ENCODE data around the gene PRDM8.
A peak's percentile ranks its signal among the peaks of the same experiment; 100 is the strongest.

Gene PRDM8

DNA sequence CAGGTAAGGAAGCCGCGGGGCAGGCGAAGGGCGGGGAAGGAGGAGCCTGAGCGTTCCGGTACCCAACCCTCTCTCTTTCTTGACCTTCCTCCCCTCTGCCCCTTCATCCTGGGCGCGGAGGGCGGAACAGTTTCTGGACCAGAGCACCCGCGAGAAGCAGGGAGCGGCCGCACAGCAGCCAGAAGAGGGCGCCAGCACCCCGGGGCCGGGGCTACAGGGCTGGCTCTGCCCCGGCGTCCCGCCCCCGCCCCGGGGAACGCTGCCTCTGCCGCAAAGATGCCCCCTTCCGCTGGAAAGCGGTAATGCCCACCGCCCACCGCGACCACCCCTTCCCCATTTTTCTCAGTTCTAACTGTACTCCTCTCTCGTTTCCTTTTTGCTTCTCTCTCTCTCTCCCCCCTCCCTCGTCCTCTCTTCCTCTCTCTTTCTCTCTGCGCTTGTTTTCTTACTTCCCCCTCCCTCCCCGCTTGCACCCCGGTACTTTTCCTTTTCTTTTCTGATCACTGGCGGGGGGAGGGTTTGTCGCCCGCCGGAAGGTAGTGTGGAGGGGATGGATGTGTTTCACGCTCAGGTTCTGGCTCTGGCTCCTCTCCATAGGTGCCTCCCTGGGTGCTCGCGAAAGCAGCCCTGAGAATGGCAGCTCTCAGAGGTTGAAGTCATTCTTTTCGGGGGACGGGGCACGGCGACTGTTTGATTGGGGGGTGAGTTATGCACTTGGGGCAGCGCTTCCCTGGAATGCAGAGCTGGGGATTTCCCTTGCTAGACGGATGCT lies 13.1 kb upstream of the PRDM8 start:
- peak; percentile 83 for DNase-seq

DNA sequence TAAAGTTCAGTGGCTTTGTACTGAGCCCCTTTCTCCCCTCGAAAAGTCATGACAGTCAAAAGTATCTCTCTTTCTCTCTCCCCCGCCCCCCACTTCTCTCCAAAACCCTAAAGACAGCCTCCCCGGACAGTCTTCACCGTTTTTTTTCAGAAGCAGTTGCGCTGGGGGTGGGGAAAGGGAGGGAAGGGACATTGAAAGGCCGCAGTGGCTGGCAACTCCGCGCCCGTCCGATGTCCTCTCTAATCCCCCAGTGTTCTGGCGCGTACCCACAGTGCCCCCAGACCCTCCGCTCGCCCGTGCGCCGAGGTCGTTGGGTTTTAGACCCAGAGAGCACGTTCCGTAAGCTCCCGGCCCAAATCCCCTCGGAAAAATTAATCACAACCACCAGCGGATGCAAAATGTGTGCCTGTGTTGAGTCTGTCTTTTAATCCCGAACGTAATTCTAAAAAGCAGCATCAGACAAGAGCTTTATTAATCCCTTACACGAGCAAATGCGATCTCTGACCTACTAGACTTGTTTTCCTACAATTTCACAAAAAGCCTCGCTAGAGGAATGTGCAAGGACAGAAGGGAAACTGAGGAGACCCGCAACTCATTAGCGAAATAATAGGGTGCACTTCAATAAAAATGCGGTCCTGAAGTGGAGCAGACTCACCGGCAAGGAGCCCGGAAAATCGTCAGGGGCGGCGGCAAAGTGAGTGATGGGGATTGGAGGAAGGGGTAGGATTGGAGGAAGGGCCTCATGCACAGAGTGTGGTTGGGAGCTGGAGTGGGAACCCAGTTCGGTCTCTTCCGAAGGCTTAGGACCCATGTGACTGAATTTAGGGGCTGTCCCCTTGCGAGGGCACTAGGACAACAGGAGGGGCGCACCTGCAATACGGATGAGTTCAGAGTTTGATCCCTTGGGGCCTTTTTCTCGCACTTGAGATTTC lies 12.2 kb upstream of the PRDM8 start:
- no peak for DNase-seq

DNA sequence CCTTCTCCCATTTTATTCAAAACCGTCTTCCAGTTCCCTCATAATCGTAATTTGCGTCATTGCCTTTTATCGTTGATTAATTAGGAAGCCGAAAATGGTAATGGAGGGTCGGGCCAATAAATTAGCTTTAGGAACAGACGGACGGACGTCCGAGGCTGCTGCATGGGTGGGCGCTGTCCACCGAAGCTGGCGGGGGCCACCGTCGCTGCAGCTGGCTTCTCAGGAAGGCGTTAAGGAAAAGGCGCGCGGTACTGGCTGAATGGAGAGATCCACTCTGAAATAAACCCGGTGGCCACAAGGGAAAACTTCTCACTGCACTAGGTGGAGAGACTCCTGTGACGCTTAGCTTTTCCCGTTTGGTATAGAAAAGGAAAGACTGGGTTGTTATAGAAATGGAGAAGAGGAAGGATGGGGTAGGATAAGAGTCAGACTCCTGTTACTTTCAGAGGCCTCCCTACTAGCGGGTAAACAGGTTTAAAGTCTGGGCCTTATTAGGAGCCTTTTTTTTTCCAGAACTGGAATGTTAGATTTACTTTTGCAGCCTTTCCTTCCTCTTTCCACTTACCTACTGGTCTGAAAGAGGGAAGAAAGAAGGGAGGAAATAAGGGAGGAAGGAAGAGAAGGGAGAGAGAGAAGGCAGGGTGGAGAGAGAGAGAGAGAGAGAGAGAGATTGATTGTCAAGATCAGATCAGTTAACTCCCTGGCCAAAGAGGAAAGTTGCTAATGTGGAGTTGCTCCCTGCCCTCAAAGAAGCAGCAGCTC lies 11.3 kb upstream of the PRDM8 start:
- DNase-seq, result no peak

DNA sequence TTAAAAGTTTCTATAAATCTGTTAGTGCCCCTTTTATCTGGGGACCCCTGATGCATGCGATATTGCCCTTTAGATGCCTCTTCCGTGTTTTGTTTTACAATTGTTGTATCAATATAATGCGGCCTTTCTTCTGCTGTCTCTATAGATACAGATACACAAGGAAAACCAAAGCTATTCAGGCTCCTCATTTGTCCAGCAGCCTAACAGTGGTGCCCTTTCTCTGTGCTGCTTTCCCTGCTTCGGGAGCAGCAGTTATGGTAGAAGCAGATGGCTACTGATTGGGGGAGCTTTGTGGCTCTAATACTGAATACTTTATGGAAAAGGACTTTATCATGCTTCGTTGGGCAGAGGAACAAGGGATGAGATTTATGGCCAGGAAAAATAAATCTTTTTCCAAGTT lies 10.6 kb upstream of the PRDM8 start:
- DNase-seq, result no peak

DNA sequence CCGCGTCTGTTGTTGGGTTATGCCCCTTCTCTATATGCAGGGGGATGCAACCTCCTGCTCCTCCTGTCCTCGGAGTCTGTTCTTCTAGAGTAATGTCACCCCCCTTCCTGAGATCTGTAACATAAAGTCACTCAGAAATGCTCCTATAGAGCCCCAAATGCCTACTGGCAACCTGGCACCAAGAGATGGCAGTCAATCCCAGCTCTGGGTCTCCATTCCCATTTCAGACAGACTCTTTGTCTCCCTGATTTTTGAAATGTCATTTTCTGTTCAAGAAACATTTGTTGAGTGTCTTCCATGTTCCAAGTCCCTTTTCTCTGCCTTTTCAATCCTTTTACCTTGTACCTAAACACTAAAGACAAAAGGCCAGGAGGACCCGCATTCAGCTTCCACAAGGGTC lies 9.6 kb upstream of the PRDM8 start:
- no peak for DNase-seq

DNA sequence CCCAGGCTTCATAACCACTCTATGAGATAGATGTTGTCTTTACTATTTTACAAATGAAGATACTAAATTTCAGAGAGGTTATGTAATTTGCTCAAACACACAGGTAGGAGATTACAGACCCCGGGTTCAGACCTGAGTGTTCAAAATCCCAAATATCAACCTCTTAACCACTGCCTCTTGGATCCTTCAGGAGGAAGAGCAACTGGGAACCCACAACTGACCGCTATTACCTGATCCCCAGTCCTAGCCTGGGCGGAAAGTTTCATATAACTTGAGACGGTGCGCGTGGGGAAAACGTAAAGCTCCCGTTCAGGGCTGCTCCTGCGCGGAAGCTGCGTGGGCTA lies 8.9 kb upstream of the PRDM8 start:
- DNase-seq, result no peak

DNA sequence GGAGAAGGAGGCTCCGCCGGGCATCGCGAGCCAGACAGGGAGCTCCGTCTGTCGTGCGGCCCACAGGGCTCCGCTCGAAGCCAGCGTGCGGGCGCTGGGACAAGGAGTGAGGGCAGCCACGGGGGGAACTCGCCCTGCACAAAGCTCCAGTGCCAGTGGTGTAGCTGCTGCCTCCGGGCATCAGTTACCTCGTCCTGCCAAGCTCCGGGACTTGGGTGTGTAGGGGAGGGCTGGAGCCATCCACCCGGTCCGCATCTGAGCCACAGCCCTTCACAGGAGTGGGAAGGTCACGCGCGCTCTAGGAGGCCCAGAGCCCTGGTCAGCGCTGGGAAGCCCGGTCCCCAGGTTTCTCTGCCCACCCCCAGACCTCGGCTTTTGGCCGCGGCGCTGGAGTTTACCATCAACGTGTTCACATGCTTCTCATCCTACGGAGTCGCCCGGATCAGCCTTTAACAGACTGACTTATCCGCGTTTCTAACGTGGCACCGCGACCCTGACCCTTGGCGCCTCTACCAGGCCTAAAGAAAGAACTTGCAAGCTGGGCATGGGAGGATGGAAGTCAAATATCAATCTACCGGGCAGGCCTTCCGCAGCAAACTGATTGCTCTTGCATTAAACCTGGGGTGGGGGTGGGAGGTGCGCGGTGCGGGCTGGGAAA lies 8.4 kb upstream of the PRDM8 start:
- no peak for DNase-seq

DNA sequence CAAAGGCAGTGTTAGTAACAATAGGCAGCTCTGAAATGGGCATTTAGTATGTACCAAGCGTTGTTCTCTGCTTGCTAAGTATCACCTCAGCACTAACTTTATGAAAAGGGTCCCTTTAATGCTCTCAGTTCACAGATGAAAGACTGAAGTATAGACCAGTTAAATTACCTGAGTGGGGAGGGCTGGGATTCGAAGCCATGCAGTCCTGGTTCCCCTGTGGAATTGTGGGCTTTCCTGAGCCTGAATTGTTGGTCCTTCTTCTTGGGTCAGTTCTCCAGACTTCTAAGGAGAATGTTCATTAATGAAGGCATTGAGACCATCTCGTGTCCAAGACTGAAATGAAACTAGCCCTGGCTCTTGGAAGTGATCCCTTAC lies 7.7 kb upstream of the PRDM8 start:
- DNase-seq, result no peak

DNA sequence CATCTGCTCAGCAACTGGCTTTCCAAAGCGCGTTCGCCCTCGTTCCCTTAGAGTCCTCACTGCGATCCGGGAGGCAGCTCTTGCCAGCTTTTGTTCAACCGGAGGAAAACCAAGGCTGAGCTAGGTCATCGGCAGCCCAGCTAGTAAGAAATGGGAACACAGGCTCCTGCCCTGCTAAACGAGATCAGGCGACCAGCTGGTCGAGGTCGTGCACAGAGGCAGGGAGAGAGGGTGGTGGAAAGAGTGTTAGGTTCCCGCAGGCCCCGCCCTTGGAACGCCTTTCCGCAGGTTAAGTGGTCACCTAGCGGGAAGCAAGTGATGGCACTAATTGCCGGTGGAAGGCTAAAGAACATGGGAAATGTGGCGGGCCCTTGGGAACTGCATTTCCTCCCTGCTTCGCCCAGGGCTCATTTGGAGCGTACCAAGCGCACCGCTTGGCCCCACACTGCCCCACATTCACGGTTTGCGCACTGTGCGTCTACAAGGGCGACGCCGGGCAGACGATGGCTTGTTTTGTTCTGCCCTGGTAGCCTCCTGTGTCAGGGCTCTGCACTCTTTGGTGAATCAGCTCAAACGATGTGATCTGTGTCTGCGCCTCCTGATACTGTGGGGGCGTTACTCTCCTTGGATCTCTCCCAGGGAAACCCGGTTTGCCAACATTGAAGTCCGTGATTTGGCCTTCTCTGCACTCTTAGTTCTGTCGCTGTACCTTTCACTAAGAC lies 7.2 kb upstream of the PRDM8 start:
- no peak for DNase-seq

DNA sequence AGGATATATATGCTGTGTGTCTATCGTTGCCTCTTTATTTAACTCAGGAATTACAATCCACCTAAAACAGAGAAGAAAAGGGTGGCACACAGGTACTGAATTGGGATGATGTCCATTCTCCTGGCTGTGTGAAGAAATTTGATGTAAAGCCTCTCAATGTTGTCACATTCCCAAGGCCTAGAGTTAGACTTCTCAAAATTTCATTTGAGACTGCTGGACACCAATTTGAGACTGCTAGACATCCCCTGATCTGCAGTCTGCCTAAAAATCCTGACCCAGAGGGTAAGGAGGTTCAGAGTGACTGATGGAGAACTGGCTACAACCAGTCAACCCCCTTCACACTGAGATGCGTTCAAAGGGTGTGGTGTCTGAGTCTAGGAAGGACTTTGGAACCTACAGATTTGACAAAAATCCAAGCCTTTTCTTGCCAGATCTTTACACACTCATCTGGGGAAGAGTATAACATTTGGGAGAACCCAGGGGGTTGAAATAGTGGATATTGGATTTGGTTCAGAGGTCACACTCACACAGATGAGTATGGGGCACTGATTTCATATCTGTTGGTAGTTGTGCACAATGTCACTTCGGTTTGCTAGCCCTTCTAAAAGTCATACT lies 4.9 kb upstream of the PRDM8 start:
- no peak for DNase-seq

DNA sequence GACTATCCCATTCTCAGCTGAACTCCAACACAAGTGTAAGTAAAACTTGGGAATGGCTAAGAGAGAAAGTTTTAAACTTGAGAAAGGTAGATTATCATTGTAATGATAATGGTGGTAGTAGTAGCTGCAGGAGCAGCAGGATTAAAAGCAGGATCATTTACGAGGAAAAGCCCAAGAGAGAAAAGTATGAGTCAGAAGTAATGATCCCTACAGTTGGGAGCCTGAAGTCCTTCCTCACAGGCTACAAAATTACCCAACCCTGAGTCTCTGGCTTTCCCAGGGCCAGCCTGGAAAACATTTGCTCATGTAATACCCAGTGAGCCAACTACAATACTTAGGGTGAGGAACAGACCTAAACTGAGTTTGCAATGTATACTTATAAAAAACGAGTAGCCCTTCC lies 4.4 kb upstream of the PRDM8 start:
- peak; percentile 73 for DNase-seq

DNA sequence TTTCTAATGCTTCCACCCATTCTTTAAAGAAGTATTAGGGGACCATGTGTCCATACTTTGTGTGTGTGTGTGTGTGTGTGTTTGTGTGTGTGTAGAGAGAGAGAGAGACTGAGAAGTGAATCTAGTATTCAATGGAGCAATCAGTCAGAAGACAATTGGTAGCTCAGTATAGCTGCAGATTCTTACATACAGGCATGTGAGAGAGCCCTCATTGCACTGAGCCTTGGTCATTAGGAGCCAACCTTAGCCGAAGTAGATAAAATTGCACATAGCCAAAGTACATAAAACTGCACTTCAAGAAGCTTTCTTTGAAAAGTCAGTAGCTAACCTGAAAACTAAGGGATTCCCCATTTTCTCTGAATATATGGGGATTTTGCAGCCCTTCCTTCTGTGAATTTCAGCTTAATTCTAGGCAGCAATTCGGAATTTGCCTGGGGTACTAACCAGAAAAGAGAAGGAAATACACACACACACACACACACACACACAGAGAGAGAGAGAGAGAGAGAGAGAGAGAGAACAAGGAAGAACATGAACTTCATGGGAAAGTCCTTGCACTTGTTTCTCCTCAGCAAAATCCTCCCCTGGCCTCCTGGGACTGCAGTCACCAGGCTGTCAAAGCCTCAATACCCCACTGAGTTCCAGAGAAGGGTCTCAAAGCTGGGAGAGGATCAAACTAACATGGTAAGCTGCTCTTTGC lies 1.7 kb upstream of the PRDM8 start:
- no peak for DNase-seq

DNA sequence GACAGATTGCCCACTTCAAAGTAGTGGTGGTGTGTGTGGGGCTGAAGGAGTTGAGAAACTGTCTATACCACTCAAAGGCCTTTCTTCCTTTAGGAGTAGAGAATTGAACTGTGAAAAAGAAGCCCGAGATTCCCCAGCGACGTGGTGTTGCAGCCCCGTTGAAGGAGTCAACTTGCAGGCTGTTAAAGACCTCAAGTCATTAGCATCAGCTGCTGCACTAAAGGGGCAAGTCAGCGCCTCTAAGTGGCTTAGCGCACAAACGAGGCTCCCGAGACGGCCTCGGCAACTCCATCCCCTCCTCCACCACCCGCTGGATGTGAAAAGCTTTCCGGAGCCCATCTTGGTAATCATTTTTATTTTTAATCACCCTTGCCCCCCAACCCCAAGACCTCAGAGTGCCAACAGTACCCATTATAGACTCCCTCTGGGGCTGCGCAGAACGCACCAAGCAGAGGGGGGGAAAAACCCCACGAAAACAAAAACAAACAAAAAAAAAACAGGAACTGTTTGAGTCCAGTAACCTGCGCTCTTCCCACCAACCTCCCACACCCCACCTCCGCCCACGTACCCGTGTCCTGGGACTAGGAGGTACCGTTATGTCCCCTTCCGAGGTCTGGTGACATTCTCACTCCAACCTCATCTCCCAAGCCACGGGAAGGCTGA lies 913 bp upstream of the PRDM8 start:
- no peak for DNase-seq

DNA sequence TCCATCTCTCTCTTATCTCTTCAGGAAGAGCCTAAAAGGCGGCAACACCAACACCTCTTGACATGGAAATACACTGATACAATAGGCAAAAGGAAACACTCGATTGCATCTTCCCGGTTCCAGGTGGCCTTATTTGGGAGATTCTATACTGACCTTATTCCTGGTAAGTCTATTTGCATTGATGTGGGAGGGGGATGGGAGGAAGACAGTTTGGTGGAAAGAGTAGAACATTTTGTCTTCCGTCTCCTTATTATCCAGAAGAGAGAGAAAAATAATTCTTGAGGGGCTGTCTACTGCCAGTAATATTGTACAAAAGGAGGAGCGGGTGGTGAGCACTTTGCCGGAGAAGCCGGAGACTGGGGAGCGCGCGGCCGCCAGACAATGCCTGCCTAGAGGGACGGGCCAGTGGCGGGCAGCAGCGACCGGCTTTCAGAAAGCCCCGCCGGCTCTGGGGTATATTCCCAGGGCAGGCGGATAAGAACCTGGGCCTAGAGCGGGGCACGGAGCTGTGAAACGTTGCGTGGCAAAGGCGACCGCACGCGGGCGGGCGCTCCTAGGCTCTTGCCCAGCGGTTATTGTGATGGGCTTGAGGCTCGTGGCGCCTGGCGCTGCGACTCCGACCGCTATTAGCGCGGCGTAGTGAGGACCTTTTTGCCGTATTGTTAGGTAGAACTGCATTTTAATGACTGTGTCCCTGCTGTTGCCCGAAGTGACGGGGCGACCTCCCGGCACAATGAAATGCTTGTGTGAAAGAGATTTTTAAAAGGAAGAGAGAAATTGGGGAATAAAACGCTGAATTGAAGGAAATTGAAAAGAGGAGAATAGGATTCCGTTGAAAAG lies 518 bp downstream of the PRDM8 start:
- no peak for DNase-seq

DNA sequence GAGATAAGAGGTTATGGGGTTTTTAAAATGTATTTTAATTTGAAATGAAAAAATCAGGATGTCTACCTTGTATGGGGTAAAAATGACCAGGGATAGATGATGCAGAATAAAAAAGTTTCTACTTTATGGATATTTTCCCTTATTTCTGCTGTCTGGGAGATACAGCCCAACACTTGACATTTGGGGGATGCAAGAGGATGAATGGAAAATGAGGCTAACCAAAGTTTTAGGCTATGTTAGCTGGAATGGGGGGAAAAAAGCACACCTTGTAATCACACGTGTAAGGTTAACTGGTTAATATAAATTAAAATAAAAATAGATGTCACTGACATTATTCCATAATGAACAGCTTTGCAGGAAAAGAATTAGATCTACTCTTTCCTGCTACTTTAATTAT lies 1.1 kb downstream of the PRDM8 start:
- DNase-seq, result no peak

DNA sequence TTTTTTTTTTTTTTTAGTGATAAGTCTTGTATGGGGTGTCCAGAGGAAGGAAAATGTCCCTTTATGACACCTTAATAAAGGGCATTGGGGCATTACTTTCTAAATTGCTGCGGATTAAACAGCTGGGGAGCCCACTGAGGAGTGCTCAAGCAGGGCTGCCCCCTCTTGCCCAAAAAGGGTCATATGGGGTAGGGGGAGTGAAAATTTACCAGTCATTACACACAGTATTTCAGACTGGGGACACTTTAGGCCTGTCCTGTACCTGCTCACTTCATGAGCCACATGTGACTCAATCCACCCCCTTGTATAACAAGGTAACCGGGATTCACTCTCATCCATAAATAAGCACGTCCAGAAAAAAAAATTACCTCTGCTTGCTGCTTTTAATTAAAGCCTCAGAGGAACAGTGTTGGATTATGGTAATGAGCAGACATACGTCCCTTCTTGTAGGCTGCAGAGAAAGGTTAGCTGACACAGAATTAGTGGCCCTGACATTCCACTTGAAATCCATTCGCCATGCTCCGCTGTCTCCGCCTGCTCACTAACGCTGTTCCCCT lies 1.8 kb downstream of the PRDM8 start:
- no peak for DNase-seq

DNA sequence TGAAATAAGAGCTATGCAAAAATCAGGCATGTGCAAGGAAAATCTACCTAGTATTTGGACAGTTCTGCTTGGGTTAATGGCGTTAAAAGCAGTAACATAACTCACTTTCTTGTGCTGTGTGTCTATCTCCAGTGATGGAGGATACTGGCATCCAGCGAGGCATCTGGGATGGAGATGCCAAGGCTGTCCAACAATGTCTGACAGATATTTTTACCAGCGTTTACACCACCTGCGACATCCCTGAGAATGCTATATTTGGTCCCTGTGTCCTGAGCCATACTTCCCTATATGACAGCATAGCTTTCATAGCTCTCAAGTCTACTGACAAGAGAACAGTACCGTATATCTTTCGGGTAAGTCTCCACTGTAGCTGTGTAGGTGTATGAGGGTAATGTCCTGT lies 2.6 kb downstream of the PRDM8 start:
- no peak for DNase-seq

DNA sequence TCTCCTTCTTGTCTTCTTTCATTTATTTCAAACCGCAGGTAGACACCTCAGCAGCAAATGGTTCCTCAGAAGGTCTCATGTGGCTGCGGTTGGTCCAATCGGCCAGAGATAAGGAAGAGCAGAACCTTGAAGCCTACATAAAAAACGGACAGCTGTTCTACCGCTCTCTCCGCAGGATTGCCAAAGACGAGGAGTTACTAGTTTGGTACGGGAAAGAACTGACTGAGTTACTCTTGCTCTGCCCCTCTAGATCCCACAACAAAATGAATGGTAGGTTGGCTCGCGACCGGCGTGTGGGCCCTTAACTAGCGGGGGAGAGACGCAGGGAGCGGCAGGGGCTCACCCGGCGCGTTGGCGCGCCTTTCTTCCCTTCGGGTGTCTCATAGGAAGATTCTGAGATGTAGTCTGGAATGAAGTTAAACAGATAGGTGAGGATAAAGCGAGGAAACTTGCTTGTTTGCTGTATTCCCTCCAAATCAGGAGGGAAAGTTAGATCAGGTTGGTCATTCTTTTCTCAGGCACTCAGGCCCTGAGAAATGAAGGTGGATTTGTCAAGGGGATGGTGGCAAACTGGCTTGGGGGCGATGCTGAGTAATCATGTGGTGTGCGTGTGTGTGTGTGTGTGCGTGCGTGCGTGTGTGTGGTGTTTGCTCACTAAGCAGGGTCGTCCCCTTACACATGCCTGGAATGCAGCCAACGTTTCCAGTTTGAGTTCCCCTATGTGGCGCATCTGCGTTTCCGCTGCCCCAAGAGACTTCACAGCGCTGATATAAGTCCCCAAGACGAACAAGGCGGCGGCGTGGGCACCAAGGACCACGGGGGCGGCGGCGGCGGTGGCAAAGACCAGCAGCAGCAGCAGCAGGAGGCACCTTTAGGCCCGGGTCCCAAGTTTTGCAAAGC lies 4.2 kb downstream of the PRDM8 start:
- peak; percentile 80 for DNase-seq

Measured in fibroblast of upper back skin (primary cell).